Caki2 (cell line): Measurements from ENCODE around the gene NRIP2. TPM values are rescaled to one million over a fixed set of nuclear protein-coding genes. Genes with fewer than 3 reads are reported as not detected.
"Not testable (repeated sequence)": the region's sequence is repeated elsewhere in the genome, so short reads cannot be mapped to it uniquely, and the experiment has no call there.

Experiments used
- DNase-seq: peaks from one replicate; pipeline ENCODE4 v3.0.0-alpha.2; 2015; ENCODE audit warnings: low read depth
- in situ Hi-C: cut with HindIII; loops from 2 replicates; pipeline ENCODE4 v1.10.0; 2016; ENCODE audit warnings: low sequenced_read_pairs, low pct_unique_long_range_greater_than_20kb, mixed read lengths
- total RNA-seq: library from RNA; depleted of rRNA; stranded (reverse); fragments of >200 nt; shearing (Covaris generic); gene quantifications from 2 replicates; pipeline ENCODE4 v1.2.3, GENCODE V29; 2014; ENCODE audit warnings: low replicate concordance; rRNA removed

Gene NRIP2, protein sequence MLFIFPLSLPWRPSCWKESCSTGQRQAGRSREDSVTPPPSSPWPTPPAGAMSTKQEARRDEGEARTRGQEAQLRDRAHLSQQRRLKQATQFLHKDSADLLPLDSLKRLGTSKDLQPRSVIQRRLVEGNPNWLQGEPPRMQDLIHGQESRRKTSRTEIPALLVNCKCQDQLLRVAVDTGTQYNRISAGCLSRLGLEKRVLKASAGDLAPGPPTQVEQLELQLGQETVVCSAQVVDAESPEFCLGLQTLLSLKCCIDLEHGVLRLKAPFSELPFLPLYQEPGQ
- total RNA-seq = not detected in 2 replicates

DNA sequence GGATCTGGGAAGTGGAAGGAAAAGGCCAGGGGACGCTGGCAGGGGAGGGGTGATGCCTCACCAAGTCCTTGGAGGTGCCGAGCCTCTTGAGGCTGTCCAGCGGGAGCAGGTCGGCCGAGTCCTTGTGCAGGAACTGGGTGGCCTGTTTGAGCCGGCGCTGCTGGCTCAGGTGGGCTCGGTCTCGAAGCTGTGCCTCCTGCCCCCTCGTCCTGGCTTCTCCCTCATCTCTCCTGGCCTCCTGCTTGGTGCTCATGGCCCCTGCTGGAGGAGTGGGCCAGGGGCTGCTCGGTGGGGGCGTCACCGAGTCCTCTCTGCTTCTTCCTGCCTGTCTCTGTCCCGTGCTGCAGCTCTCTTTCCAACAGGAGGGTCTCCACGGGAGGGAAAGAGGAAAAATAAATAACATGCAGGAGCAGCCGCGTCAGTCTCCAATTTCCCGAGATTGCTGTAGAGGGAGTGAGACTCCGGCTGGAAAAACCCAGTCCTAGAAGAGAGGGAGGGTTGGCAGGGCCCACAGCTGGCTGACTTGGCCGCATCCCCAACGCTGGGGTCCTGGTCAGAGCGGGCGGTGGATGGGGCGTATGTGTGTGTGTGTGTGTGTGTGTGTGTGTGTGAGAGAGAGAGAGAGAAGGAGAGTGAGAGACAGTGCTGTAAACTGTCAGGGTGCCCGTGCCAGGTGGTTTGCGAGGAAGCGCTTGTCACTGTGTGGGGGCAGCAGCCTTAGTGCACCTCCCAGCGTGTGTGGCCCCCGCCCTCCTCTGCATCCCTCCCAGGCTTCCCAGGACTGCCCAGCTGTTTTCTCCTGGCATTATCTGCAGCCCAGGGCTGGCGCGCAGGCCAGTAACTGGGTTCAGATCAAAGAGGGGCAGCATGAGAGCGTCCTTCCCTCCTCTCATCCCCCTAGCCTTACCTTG, at the start of gene NRIP2:
Gene NRIP2, minus strand, starts transcription at position 455 of the 911 bp plus-strand sequence. Its CDS starts 52 bp downstream, at position 403.
- no peak for DNase-seq
- in situ Hi-C loops = no loop called here

- in situ Hi-C loops = no loop called here
- no peak for DNase-seq
Measured at GRCh38 chr12:2879853-2880252, 45.0 kb upstream of the NRIP2 start.

DNA sequence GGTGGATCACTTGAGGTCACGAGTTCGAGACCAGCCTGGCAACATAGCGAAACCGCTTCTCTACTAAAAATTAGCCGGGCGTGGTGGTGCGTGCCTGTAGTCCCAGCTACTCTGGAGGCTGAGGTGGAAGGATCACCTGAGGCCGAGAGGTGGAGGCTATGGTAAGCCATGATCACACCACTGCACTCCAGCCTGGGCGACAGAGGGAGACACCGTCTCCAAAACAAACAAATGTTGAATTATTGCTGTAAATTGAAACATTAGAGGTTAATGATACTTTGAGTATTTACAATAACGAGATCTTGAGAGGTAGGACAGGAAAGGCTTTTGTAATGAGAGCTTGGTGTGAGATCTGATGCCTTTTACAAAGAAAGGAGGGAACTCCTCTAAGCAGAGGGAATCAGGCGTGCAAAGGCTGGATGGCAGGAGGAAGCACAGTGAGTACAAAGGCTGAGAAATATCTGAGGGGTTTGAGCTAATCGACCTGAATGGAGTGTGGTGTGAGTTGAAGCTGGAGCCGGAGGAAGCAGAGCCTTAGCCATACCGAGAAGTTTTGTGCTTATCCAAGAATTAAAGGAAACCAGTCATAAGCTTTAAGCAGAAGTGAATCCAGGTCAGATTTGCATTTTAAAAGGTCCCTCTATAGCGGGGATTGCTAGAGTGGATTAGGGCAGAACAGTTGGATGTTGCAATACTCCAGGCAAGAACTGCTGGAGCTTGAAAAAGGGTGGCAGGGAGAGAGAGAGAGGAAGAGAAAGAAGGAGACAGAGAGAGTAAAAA, 43.3 kb upstream of the NRIP2 start:
- DNase-seq = peak; percentile 50
- in situ Hi-C loops = no loop called here

DNA sequence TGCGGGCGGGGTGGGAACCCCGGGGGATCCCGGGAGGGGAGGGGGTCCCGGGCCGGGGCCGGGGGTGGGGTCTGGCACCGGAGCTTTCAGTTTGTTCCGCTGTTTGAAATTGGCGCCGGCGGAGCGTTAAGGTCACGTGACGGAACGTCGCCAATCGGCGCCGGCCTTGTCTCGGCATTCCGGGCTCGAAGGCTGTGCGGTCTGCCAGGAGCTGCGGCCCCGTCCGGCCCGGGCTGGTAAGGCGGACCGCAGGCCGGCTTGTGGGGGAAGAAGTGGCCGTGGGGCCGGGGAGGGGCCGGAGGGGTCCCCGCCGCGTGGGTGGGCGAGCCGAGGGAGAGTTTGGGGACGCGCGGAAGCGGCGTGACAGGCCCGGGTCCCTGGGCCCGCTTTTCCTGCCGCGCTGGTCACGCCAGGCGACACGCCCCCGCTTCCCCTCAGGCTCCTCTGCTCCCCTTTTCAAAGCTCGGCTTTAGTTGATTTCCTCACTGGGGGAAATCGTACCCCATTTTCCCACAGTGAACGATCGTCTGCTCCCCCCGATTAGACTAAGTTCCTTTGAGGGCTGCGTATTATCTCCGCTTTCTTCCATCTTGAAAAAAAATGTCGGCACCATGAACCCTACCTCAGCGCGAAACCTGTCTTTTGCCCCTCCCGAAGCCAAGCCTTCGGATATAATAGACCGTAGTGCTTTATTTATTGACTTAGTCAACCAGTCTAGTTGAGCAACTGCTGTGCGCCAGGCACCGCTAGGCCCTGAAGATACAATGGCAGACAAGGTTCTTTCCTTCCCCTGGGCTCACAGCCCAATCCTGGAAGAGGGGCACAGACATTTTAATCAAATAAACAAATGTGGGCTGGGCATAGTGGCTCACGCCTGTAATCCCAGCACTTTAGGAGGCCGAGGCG, 42.5 kb upstream of the NRIP2 start, which contains the start of the genes FOXM1 and RHNO1:
Gene FOXM1, minus strand, starts transcription at position 128 of the 906 bp plus-strand sequence. CDS start 2,696 bp downstream, outside the sequence.
Gene RHNO1, plus strand, starts transcription at position 177 of the 906 bp plus-strand sequence. CDS start 8,144 bp downstream, outside the sequence.
- in situ Hi-C loops = no loop called here
- DNase-seq = peak; percentile 77

GRCh38 chr12:2876431-2877046, 41.7 kb upstream of the NRIP2 start:
- DNase-seq = peak; percentile 66
- in situ Hi-C loops = no loop called here

- in situ Hi-C loops, DNase-seq: not testable (repeated sequence)
Measured at GRCh38 chr12:2868986-2869632, 34.3 kb upstream of the NRIP2 start.

GRCh38 chr12:2864198-2864597, 29.4 kb upstream of the NRIP2 start:
- in situ Hi-C loops = no loop called here
- DNase-seq = no peak

DNA sequence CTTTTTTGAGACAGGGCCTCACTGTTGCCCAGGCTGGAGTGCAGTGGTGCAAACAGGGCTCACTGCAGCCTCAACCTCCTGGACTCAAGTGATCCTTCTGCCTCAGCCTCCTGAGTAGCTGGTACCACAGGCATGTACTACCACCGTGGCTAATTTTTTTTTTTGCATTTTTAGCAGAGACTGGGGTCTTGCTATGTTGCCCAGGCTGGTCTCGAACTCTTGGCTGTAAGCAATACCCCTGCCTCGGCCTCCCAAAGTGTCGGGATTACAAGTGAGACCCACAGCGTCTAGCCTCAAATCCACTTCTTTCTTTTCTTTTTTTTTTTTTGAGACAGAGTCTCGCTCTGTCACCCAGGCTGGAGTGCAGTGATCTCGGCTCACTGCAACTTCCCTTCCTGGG, 28.6 kb upstream of the NRIP2 start:
- in situ Hi-C loops, DNase-seq: not testable (repeated sequence)

- no peak for DNase-seq
- in situ Hi-C loops = no loop called here
Measured at GRCh38 chr12:2862876-2863275, 28.0 kb upstream of the NRIP2 start.

GRCh38 chr12:2860170-2860569, 25.3 kb upstream of the NRIP2 start:
- no peak for DNase-seq
- in situ Hi-C loops = no loop called here

DNA sequence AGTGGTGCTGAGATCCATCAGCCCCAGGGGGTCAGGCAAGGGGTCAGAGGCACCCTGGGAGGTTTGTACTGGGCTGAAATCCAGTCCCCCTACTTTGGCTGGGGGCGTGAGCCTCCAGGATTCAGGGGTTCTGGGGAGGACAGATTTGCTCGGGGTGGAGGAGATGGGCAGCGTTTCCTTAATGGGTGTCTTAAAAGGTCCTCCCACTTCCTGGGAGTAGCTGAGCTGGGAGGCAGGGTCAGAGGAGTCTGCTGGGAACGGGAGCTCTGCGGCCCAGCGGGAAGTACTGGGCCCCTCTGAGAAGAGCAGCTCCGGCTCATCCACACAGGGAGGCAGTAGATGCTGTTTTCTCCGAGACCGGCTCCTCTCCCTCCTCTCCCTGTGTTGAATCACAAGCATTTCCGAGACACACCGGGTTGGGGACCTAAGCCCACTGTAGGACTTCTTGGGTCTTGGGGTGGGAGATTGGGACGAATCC, 24.1 kb upstream of the NRIP2 start:
- no peak for DNase-seq
- in situ Hi-C loops = no loop called here

DNA sequence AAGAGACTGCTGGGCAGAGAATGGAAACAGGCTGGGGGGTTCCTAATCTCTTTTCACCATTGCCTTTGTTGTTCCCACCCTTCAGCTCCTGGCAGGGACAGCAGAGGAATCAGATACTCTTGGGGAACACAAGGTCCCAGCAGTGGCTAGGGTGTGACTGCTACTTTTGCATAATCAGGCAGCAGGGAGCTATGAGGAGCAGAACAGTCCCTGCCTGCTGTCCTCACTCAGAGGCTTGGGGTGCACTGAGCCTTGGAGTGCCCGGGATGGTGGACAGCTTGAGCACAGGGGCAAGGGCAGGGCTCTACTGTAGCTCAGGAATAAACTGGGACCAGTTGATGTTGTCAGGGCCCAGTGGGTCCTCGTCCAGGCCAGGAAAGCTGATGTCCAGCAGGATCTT, 23.5 kb upstream of the NRIP2 start:
- in situ Hi-C loops = no loop called here
- no peak for DNase-seq

DNA sequence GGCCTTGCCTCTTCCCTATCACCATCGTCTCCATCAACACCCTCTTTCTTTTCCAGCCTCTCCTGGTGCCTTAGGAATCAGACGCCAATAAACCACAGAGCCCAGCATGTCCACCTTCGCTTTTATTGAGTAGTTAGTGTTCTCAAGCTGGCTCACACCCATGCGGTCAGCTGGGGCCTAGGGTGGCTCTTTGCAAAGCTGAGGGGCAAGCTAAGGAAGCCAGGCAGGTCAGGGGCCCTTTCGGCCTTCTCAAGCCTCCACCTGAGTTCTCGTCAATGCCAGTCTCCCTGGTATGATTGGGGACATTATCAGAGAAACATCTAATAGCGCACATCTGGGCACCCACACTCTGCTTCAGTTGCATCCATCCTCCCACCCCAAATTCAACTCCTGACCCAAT, 22.7 kb upstream of the NRIP2 start:
- in situ Hi-C loops = no loop called here
- no peak for DNase-seq

- in situ Hi-C loops = no loop called here
- peak; percentile 21 for DNase-seq
Measured at GRCh38 chr12:2857021-2857431, 22.2 kb upstream of the NRIP2 start, which contains the start of gene TEX52. TEX52 (minus strand) TSS chr12:2857039; CDS start chr12:2857026, 13 bp downstream.

- no peak for DNase-seq
- in situ Hi-C loops = no loop called here
Measured at GRCh38 chr12:2856051-2856450, 21.2 kb upstream of the NRIP2 start.

DNA sequence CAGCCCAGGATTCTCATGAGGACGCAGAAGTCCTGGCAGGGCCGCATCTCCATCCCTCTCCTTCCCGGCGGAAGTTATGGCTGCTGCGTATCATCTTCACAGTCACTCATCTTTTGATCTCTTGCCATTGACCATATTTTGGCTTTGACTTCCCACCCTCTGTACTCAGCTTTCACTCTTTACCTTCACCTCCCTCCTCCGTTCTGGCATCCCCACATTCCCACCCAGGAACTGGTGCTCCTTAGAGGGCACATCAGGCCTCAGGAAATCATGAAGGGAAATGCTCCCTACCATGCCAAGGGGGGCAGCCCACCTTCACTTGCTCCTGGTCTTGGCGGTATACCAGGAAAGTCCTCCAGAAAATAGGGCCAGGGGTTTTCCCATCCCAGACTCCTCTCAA, 20.7 kb upstream of the NRIP2 start:
- in situ Hi-C loops = no loop called here
- no peak for DNase-seq
